Erythroblast (primary cell): ENCODE data around the gene ZNF827.

Source experiments
- GATA1 ChIP-seq: IDR thresholded peaks from 2 replicates; pipeline ENCODE4 v1.6.1; 2011; ENCODE audit warnings: low read depth, mild to moderate bottlenecking, control low read depth, low read length, moderate library complexity
- POLR2A ChIP-seq: IDR thresholded peaks from 2 replicates; pipeline ENCODE4 v1.6.1; 2011; ENCODE audit warnings: mild to moderate bottlenecking, low read length

GRCh38 chr4:145843148-145843547 lies 95.5 kb downstream of the ZNF827 start:
- TF ChIP-seq POLR2A, result no peak
- TF ChIP-seq GATA1, result no peak
